Epithelial cell of esophagus (primary cell): ENCODE data around the gene GID4.
"Not testable (repeated sequence)": the region's sequence is repeated elsewhere in the genome, so short reads cannot be mapped to it uniquely, and the experiment has no call there.

ENCODE experiments used
- DNase-seq: peaks from one replicate; pipeline ENCODE4 v3.0.0; 2010; ENCODE audit warnings: low read depth
- H3K4me3 ChIP-seq: 2 replicates; pipeline ENCODE4 v1.5.1; 2011; ENCODE audit warnings: mild to moderate bottlenecking, low read length, control low read depth
- TF ChIP-seq, protein P1 (sequence below): IDR thresholded peaks from 2 replicates; pipeline ENCODE4 v1.5.1; 2011; ENCODE audit warnings: low read depth, mild to moderate bottlenecking, low read length, control low read depth, inconsistent platforms; ENCODE audit not compliant: insufficient read depth; ENCODE audit errors: missing control alignments

GID4 gene

DNA sequence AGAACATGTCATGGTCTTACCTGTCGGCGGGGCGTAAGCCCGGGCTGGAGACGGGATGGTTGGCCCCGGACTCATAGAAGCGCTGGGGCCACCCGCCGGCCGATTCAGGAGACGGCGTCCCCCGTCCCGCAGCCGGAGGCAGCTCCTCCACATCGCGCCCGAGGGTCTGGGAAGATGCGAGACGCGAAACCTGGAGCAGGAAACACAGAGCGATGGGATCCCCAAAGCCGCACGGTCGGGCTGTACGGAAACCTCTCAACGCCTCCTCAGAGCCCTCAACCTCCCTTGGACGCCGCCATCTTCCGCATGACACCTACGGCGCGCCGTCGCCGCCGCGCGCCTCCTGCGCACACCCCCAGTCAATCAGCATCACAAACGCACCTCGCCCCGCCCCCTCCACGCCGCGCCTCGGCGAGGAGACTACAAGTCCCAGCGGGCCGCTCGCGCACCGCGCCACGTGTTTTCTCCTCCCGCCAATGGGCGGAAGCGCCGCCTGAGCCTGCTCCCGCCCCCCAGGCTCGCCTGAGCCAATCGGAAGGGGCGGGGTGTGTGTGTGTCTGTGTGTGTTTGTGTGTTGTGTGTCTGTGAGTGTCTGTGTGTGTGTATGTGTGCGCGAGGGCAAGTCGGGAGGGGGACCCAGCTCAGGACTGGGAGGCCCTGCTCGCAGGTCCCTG is at the start of gene GID4, which contains the start of gene ATPAF2:
Gene GID4 (plus strand): TSS at position 548 of the 674 bp plus-strand sequence. CDS start 57 bp downstream, at position 605.
Gene ATPAF2 (minus strand): TSS at position 308 of the 674 bp plus-strand sequence. CDS start 155 bp downstream, at position 153.
- H3K4me3 ChIP-seq = peak within 1 kb of the TSS; percentile 89
- peak; percentile 100 for DNase-seq
- TF ChIP-seq, protein P1, sequence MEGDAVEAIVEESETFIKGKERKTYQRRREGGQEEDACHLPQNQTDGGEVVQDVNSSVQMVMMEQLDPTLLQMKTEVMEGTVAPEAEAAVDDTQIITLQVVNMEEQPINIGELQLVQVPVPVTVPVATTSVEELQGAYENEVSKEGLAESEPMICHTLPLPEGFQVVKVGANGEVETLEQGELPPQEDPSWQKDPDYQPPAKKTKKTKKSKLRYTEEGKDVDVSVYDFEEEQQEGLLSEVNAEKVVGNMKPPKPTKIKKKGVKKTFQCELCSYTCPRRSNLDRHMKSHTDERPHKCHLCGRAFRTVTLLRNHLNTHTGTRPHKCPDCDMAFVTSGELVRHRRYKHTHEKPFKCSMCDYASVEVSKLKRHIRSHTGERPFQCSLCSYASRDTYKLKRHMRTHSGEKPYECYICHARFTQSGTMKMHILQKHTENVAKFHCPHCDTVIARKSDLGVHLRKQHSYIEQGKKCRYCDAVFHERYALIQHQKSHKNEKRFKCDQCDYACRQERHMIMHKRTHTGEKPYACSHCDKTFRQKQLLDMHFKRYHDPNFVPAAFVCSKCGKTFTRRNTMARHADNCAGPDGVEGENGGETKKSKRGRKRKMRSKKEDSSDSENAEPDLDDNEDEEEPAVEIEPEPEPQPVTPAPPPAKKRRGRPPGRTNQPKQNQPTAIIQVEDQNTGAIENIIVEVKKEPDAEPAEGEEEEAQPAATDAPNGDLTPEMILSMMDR = no peak

DNA sequence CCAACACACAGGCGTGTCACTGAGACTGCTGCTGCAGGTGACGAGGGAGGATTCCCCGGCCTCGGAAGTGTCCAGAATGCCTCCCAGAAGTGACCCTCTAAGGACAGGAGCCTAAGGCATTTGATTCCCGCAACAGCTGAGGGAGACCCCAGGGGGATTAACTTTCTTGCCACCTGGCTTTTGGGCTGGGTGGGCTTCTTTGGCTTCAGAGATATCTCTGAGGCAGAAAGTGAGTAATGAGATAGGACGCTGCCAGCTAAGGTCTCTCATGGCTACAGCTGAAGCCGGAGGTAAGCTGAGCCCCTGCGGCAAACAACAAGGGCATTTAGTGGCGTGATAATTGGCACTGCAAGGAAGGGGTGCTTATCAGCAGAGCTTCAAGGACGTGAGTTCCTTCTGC is 49.6 kb upstream of the GID4 start:
- H3K4me3 ChIP-seq = no peak overlapping the region
- TF ChIP-seq, protein P1 = no peak

DNA sequence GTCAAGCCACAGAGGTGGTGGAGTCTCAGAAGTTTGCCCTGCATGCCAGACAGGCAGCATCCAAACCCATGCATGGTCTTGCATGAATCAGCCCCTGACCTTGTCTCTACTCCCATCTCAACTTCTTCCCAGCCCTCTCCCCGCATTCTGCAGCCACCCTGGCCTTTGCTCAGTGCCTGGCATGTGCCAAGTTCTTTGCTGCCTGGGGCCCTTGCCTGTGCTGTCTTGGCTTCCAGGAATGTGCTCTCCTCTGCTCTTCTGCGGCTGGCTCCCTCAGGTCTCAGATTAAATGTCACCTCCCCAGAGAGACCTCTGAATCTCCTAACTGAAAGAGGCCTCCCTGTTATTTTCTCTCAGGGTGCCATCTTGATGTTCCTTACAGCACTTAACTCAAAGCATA is 48.9 kb upstream of the GID4 start:
- peak; percentile 51 for DNase-seq
- TF ChIP-seq, protein P1 = no peak
- H3K4me3 ChIP-seq = no peak overlapping the region

More for the DNA sequence above, 49.6 kb upstream of the GID4 start:
- no peak for DNase-seq

DNA sequence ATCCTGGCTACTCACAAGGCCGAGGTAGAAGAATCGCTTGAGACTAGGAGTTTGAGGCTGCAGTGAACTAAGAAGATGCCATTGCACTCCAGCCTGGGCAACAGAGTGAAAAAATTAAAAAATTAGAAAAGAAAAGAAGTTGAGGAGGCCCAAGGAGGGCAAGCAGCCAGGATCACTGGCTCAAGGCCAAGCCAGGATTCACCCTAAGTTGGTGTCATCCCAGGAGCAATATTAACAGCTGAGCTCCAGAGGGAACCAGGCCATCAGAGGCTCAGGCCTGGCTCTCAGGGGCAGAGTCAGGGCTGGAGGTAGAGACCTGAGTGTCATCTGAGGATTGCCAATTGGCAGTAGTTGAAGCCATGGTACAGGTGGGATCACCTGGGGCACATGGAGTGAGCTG is 45.8 kb upstream of the GID4 start:
- no peak overlapping the region for H3K4me3 ChIP-seq
- no peak for DNase-seq
- TF ChIP-seq, protein P1 = no peak

DNA sequence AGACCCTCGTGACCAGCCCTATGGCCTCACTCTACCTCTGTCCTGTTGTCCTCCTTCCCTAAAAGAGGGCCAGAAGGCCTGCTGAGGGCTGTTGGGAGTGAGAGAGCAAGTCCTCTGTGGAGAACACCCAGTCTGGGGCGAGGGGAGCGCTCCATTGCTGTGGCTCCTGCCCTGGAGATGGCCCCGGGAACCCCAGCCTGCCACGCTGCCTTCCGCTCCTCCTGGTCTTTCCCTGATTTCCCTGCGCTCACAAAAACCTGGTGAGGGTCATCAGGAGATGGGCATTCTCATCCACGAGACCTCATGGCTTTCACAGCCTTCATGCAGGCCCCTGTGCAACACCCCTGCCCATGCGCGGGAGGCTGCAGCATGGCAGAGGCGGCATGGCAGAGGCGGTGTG is 45.4 kb upstream of the GID4 start:
- TF ChIP-seq, protein P1 = no peak
- DNase-seq = no peak
- no peak overlapping the region for H3K4me3 ChIP-seq

DNA sequence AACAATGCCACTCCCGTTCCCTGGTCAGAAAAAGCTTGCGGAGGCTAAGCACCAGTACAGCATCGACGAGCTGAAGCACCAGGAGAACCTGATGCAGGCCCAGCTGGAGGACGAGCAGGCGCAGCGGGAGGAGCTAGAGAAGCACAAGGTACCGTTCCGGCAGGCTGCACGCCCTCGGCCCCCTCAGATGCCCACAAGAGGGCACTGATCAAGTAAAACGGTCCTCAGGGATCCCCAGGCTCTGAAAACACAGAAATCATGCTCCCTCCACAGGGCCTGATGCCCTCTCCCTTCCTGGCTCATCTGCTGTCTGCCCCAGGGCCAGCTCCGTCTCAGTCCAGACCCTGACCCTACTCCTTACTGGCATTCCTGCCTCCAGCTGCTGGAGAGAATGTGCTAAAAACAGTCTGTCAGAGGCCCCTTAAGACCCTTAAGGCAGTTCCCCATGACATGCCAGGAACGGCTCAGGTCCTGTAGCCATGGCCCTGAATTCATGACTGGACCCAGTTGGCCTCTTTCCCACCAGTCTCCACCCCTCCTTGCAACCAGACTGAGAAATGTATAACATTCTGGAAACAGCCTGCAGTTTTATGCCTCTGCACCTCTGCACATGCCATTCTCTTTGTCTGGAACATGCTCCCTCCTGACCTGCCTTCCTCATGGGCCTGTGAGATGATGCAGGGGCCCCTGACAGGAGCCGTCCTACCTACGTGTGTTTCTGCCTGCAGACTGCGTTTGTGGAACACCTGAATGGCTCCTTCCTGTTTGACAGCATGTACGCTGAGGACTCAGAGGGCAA is 44.7 kb upstream of the GID4 start:
- TF ChIP-seq, protein P1 = no peak
- no peak overlapping the region for H3K4me3 ChIP-seq
- DNase-seq = peak; percentile 46

DNA sequence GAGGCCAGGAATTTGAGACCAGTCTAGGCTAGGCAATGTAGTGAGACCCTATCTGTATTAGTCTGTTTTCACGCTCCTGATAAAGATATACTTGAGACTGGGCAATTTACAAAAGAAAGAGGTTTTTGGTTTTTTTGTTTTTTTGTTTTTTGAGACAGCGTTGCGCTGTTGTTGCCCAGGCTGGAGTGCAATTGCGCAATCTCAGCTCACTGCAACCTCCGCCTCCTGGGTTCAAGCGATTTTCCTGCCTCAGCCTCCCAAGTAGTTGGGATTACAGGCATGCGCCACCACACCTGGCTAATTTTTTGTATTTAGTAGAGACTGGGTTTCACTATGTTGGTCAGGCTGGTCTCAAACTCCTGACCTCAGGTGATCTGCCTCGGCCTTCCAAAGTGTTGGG is 43.3 kb upstream of the GID4 start:
- H3K4me3 ChIP-seq = not testable (repeated sequence)

More for the DNA sequence above, 43.3 kb upstream of the GID4 start:
- not testable (repeated sequence) for DNase-seq
